Esophagus muscularis mucosa (tissue), 4 donors: ENCODE measurements around the gene AMIGO3. TPM values are rescaled to one million over a fixed set of nuclear protein-coding genes. Genes with fewer than 3 reads are reported as not detected.

Experiments
- DNase-seq: peaks from one replicate; pipeline ENCODE4 v3.0.0-alpha.2; 2017; ENCODE audit errors: extremely low spot score
- H3K27ac ChIP-seq, 4 donors: fragments of 200-600 bp; sonication (generic); replicated peaks in 1 of 4; 1 replicate in 3 of 4; 2 replicates in 1 of 4; pipeline ENCODE4 v1.5.1; 2016 to 2019; ENCODE audit warnings: mild to moderate bottlenecking in 1 of 4
- H3K27me3 ChIP-seq, 4 donors: fragments of 200-600 bp; sonication (generic); one replicate each; pipeline versions ENCODE4 v1.5.1 to v1.6.0; 2016 to 2019
- H3K36me3 ChIP-seq, 4 donors: fragments of 200-600 bp; sonication (generic); one replicate each; pipeline ENCODE4 v1.5.1; 2016 to 2019
- H3K4me1 ChIP-seq, 4 donors: fragments of 200-600 bp; sonication (generic); one replicate each; pipeline ENCODE4 v1.5.1; 2016 to 2019
- H3K4me3 ChIP-seq, 4 donors: fragments of 200-600 bp; sonication (generic); 1 replicate in 2 of 4; 2 replicates in 2 of 4; pipeline ENCODE4 v1.5.1; 2016 to 2019; ENCODE audit warnings: mild to moderate bottlenecking in 4 of 4, moderate library complexity in 1 of 4
- H3K9me3 ChIP-seq, 4 donors: fragments of 200-600 bp; sonication (generic); 1 replicate in 3 of 4; 2 replicates in 1 of 4; pipeline ENCODE4 v1.5.1; 2016 to 2019
- EP300 ChIP-seq: sonication (generic); formaldehyde crosslinking; IDR thresholded peaks from one replicate; pipeline ENCODE4 v1.6.1; 2017; ENCODE audit warnings: antibody characterized with exemption
- POLR2A ChIP-seq: fragments of 450-650 bp; IDR thresholded peaks from one replicate; pipeline ENCODE4 v1.6.1; 2017; ENCODE audit warnings: antibody characterized with exemption, moderate library complexity, mild to moderate bottlenecking, low read depth
- POLR2AphosphoS5 ChIP-seq, 2 donors: sonication (generic); formaldehyde crosslinking; IDR thresholded peaks; one replicate each; pipeline ENCODE4 v1.6.1; 2017; ENCODE audit warnings: antibody characterized with exemption in 2 of 2
- WGBS: methylation state at CpG from one replicate; pipeline ENCODE4 v1.1.5; 2018; 5-methylcytosine and 5-hydroxymethylcytosine counted together
- intact Hi-C: fragments of 100-400 bp; cut with DNase I; formaldehyde crosslinking; loops from one replicate; pipeline ENCODE4 v1.15.1; 2023
- total RNA-seq, 4 donors: library from RNA; depleted of rRNA; stranded (reverse); fragments of >200 nt; gene quantifications; one replicate each; pipeline versions ENCODE4 v1.1.0 to v1.2.1, GENCODE V29; 2016
- TF ChIP-seq, protein P1 (sequence below), 3 experiments: fragments of 200-600 bp in 2 of 3; fragments of 450-650 bp in 1 of 3; sonication (generic) in 2 of 3; IDR thresholded peaks; one replicate each; pipeline ENCODE4 v1.5.1; 2017 to 2019; ENCODE audit warnings: antibody characterized with exemption in 3 of 3, mild to moderate bottlenecking in 2 of 3, moderate library complexity in 1 of 3

AMIGO3 gene
- total RNA-seq, 4 donors from 2014 or later = 1.2 to 1.7 TPM; not detected in 2

DNA sequence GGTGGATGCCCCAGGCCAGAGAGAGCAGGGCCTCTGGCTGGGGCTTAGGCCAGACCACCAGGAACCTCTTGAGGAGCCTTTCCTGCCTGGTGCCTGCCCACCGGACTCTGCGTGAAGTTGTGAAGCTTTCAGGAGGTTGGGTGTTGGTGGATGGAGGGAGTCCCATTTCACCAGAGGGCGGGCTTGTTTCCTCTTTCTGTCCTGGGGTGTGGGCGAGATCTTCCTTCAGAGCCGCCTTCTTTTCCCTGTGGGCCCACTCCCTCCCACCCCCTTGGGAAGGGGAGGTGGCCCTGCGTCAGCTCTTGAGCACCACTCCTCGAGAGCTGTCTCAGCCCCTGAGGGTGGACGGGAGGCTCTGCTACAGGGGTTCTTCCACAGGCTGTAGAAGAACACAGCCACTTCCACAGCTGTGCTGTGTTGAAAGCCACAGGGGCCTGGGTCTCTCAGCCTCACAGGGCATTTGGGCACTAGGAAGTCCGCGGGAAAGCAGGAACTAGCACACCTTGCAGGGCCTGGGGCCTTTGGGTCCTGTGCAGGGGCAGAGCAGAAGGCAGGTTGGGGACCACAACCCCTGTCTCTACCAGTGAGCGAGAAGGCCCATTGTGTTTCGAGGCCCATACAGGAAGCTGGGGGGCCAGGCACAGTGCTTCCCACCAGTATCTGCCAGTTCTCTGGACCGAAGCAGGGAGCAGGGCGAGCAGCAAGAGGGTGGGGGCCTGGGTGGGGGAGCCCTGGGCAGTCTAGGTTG is 2.1 kb downstream of the AMIGO3 start:
- TF ChIP-seq, protein P1, sequence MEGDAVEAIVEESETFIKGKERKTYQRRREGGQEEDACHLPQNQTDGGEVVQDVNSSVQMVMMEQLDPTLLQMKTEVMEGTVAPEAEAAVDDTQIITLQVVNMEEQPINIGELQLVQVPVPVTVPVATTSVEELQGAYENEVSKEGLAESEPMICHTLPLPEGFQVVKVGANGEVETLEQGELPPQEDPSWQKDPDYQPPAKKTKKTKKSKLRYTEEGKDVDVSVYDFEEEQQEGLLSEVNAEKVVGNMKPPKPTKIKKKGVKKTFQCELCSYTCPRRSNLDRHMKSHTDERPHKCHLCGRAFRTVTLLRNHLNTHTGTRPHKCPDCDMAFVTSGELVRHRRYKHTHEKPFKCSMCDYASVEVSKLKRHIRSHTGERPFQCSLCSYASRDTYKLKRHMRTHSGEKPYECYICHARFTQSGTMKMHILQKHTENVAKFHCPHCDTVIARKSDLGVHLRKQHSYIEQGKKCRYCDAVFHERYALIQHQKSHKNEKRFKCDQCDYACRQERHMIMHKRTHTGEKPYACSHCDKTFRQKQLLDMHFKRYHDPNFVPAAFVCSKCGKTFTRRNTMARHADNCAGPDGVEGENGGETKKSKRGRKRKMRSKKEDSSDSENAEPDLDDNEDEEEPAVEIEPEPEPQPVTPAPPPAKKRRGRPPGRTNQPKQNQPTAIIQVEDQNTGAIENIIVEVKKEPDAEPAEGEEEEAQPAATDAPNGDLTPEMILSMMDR (IDR thresholded peaks at IDR 0.05) = no peak
- TF ChIP-seq EP300 (no peak), POLR2A (no peak), POLR2AphosphoS5 (IDR thresholded peaks at IDR 0.05) (no peak)
- H3K27ac ChIP-seq = no peak overlapping the region
- no peak overlapping the region for H3K4me3 ChIP-seq
- H3K9me3 ChIP-seq = no peaks in the 10 kb centered on the region
- DNase-seq = no peak
- H3K4me1 ChIP-seq = peaks cover 17 to 35% (median 31%) of the 10 kb centered on the region in 4 donors
- intact Hi-C loops = no loop called here
- no peaks in the 10 kb centered on the region for H3K27me3 ChIP-seq
- H3K36me3 ChIP-seq = peaks cover 6 to 70% (median 59%) of the 10 kb centered on the region in 4 donors
- 72% methylated on average over 12 of the region's 14 CpGs for WGBS

DNA sequence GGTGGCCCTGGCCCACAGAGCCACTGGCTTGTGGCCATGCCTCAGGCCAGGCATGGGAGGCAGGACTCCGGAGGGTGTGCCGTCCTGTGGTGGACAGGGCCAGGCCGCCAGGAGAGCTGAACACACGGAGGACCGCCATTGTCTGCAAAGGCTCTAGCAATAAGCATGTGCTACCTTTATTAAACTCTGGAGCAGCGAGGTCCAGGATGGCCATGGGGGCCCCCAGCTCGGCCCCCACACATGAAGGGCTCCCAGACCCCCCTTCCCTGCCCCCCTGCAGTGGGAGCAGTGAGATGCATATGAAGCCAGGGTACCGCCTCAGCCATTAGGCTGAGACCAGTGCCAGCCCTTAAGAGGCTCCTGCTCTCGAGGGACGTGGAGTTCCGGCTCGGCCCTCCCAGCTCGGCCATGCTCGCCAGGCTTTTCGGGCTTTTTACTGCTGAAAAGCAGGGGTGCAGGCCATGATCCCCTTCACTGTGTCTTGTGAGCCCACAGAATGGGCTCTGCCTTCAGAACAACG is 2.7 kb downstream of the AMIGO3 start:
- no peaks in the 10 kb centered on the region for H3K27me3 ChIP-seq
- no peaks in the 10 kb centered on the region for H3K9me3 ChIP-seq
- intact Hi-C loops = no loop called here
- no peak for DNase-seq
- peaks cover 16 to 29% (median 26%) of the 10 kb centered on the region in 4 donors for H3K4me1 ChIP-seq
- WGBS = no CpG with 5 or more reads among the region's 16 CpGs
- TF ChIP-seq POLR2AphosphoS5 (IDR thresholded peaks at IDR 0.05) (no peak), EP300 (no peak), POLR2A (no peak)
- TF ChIP-seq, protein P1 (IDR thresholded peaks at IDR 0.05) = no peak
- peaks cover 6 to 70% (median 56%) of the 10 kb centered on the region in 4 donors for H3K36me3 ChIP-seq
- H3K27ac ChIP-seq = no peak overlapping the region
- H3K4me3 ChIP-seq = no peak overlapping the region

DNA sequence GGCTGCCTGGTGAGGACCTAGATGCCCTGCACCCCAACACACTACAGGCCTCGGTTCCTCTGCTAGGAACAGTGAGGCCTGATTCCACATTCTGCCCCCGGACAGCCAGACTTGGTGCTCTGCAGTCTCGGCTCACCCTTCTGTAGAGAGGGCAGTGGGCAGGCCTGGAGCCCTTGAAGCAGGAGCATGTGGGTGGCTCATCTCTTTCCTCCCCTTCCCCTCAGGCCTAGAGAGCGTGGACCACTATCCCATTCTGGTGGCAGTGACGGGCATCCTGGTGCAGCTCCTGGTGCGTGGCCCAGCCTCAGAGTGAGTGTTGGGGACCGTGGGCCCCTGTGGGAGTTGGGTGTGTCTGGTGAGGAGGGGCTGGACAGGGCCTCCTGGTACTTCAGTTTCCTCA is 3.3 kb downstream of the AMIGO3 start:
- TF ChIP-seq EP300 = no peak
- no peak for TF ChIP-seq POLR2A
- TF ChIP-seq POLR2AphosphoS5 (IDR thresholded peaks at IDR 0.05) = no peak
- TF ChIP-seq, protein P1 (IDR thresholded peaks at IDR 0.05) = no peak
- H3K27me3 ChIP-seq = no peaks in the 10 kb centered on the region
- WGBS = 94% methylated on average over 3 of the region's 7 CpGs
- H3K4me3 ChIP-seq = no peak overlapping the region
- H3K4me1 ChIP-seq = peaks cover 16 to 27% (median 25%) of the 10 kb centered on the region in 4 donors
- intact Hi-C loops = no loop called here
- H3K9me3 ChIP-seq = no peaks in the 10 kb centered on the region
- H3K36me3 ChIP-seq = peaks cover 6 to 70% (median 55%) of the 10 kb centered on the region in 4 donors
- no peak overlapping the region for H3K27ac ChIP-seq
- DNase-seq = no peak

DNA sequence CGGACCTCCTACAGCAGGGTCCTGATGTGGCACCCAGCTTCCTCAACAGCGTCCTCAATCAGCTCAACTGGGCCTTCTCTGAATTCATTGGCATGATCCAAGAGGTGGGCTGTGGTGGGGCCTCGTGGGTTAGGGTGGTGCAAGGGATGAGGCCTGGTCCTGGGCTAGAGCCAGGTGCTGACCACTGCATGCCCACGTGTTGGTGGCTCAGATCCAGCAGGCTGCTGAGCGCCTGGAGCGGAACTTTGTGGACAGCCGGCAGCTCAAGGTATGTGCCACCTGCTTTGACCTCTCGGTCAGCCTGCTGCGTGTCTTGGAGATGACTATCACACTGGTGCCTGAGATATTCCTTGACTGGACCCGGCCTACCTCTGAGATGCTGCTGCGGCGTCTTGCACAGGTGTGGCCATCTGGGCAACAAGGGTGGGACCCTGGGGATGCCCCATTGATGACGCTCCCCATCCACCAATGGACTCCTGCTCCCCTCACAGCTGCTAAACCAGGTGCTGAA is 3.8 kb downstream of the AMIGO3 start:
- Histone ChIP-seq H3K4me3 (no peak overlapping the region), H3K4me1 (peaks cover 16 to 26% (median 25%) of the 10 kb centered on the region in 4 donors), H3K27me3 (no peaks in the 10 kb centered on the region), H3K9me3 (no peaks in the 10 kb centered on the region), H3K27ac (no peak overlapping the region), H3K36me3 (peaks cover 6 to 70% (median 51%) of the 10 kb centered on the region in 4 donors)
- TF ChIP-seq POLR2A (no peak), EP300 (no peak), POLR2AphosphoS5 (IDR thresholded peaks at IDR 0.05) (no peak)
- TF ChIP-seq, protein P1 (IDR thresholded peaks at IDR 0.05) = no peak
- 95% methylated on average over 9 of the region's 13 CpGs for WGBS
- intact Hi-C loops = no loop called here
- DNase-seq = no peak
